HEK293T (cell line): ENCODE measurements around the gene ARFRP1.

ENCODE experiments used
- CTCF ChIA-PET: fragments of 350-600 bp; formaldehyde crosslinking; extraction: SDS; loops from one replicate; lab custom pipeline; 2021; ENCODE audit warnings: antibody characterized with exemption, inconsistent platforms; lab: Yijun Ruan, JAX
- POLR2A ChIA-PET: fragments of 350-600 bp; formaldehyde crosslinking; extraction: SDS; loops from one replicate; lab custom pipeline; 2020; ENCODE audit warnings: antibody characterized with exemption, inconsistent platforms; lab: Yijun Ruan, JAX
- DNase-seq: peaks from one replicate; pipeline ENCODE4 v3.0.0; 2012; ENCODE audit warnings: mixed read lengths; ENCODE audit errors: extremely low spot score
- ARNT ChIP-seq: fragments of 450-650 bp; IDR thresholded peaks from 2 replicates; pipeline ENCODE4 v1.6.1; 2017; ENCODE audit warnings: mild to moderate bottlenecking
- BHLHE40 ChIP-seq: fragments of 450-650 bp; IDR thresholded peaks from 2 replicates; pipeline ENCODE4 v1.6.1; 2016; ENCODE audit warnings: mild to moderate bottlenecking, moderate library complexity, borderline replicate concordance
- CTBP1 ChIP-seq: fragments of 450-650 bp; IDR thresholded peaks from 2 replicates; pipeline ENCODE4 v1.6.1; 2016; ENCODE audit warnings: borderline replicate concordance
- ELF4 ChIP-seq: fragments of 450-650 bp; IDR thresholded peaks from 2 replicates; pipeline ENCODE4 v1.6.1; 2017; ENCODE audit warnings: antibody characterized with exemption
- FOXA1 ChIP-seq: fragments of 450-650 bp; IDR thresholded peaks from 2 replicates; pipeline ENCODE4 v1.6.1; 2016; ENCODE audit warnings: mild to moderate bottlenecking
- FOXK2 ChIP-seq: fragments of 450-650 bp; IDR thresholded peaks from 2 replicates; pipeline ENCODE4 v1.6.1; 2016; ENCODE audit warnings: mild to moderate bottlenecking
- FOXM1 ChIP-seq: fragments of 450-650 bp; IDR thresholded peaks from 2 replicates; pipeline ENCODE4 v1.6.1; 2017; ENCODE audit warnings: mild to moderate bottlenecking, borderline replicate concordance
- HDGF ChIP-seq: fragments of 450-650 bp; IDR thresholded peaks from 2 replicates; pipeline ENCODE4 v1.6.1; 2017; ENCODE audit warnings: antibody characterized with exemption, borderline replicate concordance
- L3MBTL2 ChIP-seq: fragments of 450-650 bp; conservative IDR thresholded peaks from 2 replicates; pipeline ENCODE4 v1.6.1; 2016; ENCODE audit warnings: mild to moderate bottlenecking
- LEF1 ChIP-seq: fragments of 450-650 bp; IDR thresholded peaks from 2 replicates; pipeline ENCODE4 v1.6.1; 2017; ENCODE audit warnings: mild to moderate bottlenecking, borderline replicate concordance
- NFRKB ChIP-seq: fragments of 450-650 bp; IDR thresholded peaks from 2 replicates; pipeline ENCODE4 v1.6.1; 2016; ENCODE audit warnings: mild to moderate bottlenecking, moderate library complexity
- SP1 ChIP-seq: fragments of 450-650 bp; IDR thresholded peaks from 2 replicates; pipeline ENCODE4 v1.6.1; 2017
- SUZ12 ChIP-seq: fragments of 450-650 bp; IDR thresholded peaks from 2 replicates; pipeline ENCODE4 v1.6.1; 2016; ENCODE audit warnings: mild to moderate bottlenecking
- TARDBP ChIP-seq: fragments of 450-650 bp; IDR thresholded peaks from 2 replicates; pipeline ENCODE4 v1.6.1; 2016
- ZNF384 ChIP-seq: fragments of 450-650 bp; IDR thresholded peaks from 2 replicates; pipeline ENCODE4 v1.6.1; 2016
- TF ChIP-seq, protein P1 (sequence below): fragments of 450-650 bp; IDR thresholded peaks from 2 replicates; pipeline ENCODE4 v1.6.1; 2016

Gene ARFRP1

DNA sequence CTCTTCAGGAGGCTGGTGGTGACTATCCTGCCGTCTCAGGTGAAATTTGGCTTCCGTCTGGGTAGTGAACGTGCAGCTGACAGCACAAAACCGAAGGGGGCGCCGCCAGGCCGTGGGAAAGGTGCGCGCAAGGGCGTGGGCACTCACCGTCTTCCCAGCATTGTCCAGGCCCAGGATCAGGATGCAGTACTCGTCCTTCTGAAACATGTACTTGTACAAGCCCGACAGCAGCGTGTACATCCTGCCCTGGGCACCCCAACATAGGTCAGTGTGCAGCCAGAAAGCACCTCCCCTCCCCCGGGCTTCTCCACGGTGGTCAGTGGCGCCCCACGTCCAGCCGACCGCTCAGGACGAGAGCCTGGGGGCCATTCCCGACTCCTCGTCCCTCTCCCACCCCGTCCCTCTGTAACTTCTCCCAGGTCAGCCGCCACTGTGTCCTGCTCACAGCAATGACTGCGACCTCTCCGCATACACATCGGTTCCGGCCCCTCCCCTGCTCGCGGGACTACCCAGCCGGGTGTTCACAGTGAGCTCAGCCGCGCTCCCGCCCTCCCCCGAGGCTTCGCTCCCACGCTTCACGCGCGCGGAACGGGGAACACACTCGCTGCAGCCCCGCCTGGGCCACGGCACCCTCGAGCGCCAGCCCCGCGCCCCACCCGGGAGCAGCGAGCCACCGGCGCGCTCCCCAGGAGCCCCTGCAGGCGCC lies 771 bp downstream of the ARFRP1 start:
- TF ChIP-seq FOXA1 (no peak), NFRKB (no peak), FOXK2 (no peak), CTBP1 (no peak), BHLHE40 (no peak), FOXM1 (no peak), ZNF384 (no peak), HDGF (no peak), TARDBP (no peak), SP1 (no peak), ARNT (no peak)
- TF ChIP-seq, protein P1, sequence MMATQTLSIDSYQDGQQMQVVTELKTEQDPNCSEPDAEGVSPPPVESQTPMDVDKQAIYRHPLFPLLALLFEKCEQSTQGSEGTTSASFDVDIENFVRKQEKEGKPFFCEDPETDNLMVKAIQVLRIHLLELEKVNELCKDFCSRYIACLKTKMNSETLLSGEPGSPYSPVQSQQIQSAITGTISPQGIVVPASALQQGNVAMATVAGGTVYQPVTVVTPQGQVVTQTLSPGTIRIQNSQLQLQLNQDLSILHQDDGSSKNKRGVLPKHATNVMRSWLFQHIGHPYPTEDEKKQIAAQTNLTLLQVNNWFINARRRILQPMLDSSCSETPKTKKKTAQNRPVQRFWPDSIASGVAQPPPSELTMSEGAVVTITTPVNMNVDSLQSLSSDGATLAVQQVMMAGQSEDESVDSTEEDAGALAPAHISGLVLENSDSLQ, result no peak
- POLR2A ChIA-PET, result interaction anchor here (0.6 to 1.7 kb wide), 13 partner anchors 8 to 169 kb away, joined by 3 to 9 read pairs (median 4); partner anchors contain the start of genes LIME1, PTK6, RTEL1 and SLC2A4RG
- CTCF ChIA-PET, result no interaction called here
- DNase-seq, result peak; percentile 47

DNA sequence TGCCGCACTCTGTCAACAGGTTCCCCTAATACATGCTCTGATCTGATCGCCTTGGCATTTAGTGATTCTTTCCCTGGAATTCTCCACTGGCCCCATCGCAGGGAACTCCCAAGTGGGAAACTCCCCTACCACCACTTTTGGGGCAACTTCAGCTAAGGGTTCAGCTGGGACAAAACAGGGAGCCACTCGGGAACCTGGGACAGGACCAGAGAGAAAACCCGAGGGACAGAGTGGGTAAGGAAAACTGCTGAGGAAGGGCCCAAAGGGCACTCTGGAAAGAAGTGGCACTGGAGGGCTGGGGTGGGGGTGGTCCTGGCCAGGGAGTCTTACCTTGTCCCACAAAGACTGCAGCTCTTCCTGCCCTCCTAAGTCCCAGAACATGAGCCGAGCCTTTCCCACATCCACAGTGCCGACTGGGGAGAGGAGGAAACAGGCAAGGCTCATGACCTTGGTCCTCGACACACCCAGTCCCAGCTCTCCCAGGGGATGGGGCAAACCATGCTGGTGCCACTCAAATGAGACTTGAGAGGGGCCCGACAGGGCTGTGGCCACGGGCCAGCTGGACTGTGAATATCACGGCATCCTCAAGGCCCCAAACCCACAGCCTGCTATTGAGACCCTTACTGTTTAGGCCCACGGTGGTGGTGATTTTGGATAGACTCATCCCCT lies 1.6 kb downstream of the ARFRP1 start:
- DNase-seq, result peak; percentile 6
- CTCF ChIA-PET, result no interaction called here
- POLR2A ChIA-PET, result no interaction called here
- TF ChIP-seq, protein P1, result no peak
- TF ChIP-seq SP1, result no peak
- TF ChIP-seq LEF1, result no peak
- TF ChIP-seq HDGF, result no peak
- no peak for TF ChIP-seq FOXM1
- no peak for TF ChIP-seq ZNF384
- no peak for TF ChIP-seq FOXK2
- no peak for TF ChIP-seq FOXA1

DNA sequence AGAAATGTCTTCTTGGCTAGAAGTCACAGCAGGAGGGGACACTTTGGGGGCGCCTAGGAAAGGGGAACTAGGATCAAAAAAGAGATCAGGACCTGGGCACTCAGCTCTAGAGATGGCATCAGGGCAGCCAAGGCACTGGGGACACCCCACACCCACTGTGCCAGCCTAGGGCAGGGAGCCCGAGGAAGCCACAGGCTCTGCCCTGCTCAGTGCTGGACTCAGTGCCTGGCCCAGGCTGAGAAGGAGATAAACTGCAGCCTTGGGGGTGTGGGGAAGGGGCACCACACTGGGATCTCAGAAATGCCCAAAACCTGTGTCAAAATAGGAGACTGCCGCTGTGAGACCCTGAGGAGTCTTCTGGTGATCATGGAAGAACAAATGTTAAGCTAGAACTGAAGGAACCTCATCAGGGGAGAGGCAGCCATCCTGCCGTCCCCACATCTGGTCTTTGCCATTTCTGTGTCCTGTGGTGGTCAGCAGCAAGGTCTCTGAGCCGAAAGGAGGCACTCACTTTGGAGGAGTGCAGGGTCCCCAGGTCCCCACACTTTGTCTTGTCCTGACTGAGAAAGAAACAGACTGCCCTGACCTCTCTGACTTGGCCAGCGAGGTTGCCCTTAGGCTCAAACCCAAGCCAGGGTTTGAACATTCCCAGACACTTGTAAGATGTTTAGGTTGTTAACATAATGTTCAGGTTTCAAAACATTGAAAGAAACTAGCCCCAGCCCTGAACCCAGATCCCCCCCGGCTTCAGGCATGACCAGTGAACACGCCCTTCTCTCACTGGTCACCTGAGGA lies 2.3 kb downstream of the ARFRP1 start:
- ChIA-PET CTCF (no interaction called here), POLR2A (no interaction called here)
- DNase-seq, result peak; percentile 3
- TF ChIP-seq ZNF384 (no peak), FOXM1 (no peak), TARDBP (no peak), ELF4 (no peak), BHLHE40 (no peak), FOXK2 (no peak)

DNA sequence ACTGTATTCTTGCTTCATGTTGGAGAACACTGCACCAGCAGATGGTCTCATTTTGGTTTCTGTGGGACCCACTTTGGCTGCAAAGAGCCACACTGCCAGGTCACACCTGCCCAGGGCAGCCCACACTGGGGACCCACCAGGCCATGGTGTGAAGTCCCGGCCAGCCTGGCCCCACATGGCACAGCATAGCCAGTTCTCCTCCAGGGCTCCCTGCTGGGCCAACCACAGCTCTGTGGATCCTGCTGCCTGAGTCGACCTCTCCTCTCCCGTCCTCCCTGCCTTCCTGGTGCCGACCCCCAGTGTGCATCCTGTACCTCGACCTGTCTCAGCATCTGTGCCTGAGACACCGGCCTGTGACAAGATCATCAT lies 3.0 kb downstream of the ARFRP1 start:
- DNase-seq, result peak; percentile 2
- TF ChIP-seq SUZ12 (no peak), SP1 (no peak), HDGF (no peak), TARDBP (no peak), FOXK2 (no peak), FOXA1 (no peak), LEF1 (no peak), FOXM1 (no peak), CTBP1 (no peak), BHLHE40 (no peak), L3MBTL2 (no peak), ARNT (no peak), ELF4 (no peak), ZNF384 (no peak), NFRKB (no peak)
- TF ChIP-seq, protein P1, result no peak
- CTCF ChIA-PET, result no interaction called here
- POLR2A ChIA-PET, result no interaction called here

DNA sequence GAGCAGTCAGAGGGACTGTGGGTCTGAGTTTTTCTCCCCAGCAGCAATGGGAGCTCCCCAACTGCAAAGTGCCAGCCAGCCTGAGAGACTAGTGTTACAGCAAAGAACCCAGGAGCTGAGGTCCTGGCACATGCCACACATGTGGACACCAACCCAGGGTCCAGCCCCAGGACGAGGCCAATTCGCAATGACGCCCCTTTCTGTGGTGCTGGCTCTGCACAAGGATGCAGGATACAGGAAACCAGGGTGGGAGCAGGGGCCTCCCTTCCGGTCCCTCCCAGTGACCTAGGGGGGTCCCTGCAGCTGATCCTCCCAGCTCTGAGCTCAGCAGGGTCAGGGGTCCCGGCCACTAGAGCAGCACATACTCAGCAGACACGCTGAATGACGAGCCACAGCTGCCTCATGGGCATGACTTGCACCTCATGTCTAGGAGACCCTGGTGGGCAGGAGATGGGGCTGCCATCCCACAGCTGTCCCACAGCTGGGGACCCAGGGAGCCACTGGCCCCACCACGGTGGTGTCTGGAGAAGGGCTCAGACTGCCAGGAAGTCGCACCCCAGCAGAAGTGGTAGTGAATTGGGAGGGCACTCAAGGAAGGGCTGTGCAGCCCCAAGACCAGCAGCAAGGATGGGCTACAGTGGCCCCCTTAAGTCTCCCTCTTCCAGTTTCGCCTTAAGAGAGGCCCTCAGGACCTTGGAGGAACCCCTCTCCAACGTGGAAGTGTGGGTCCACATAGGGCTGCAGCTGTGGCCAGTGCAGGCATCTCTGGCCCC lies 3.6 kb downstream of the ARFRP1 start:
- peak; percentile 3 for DNase-seq
- POLR2A ChIA-PET, result interaction anchor here (1.5 kb wide), 1 partner anchor 10 kb away, joined by 5 read pairs; no protein-coding TSS in a partner anchor
- no peak for TF ChIP-seq FOXK2
- no peak for TF ChIP-seq SP1
- TF ChIP-seq CTBP1, result no peak
- no peak for TF ChIP-seq NFRKB
- no peak for TF ChIP-seq ARNT
- no peak for TF ChIP-seq ELF4
- TF ChIP-seq, protein P1, result no peak
- no peak for TF ChIP-seq FOXA1
- TF ChIP-seq SUZ12, result no peak
- TF ChIP-seq HDGF, result no peak
- no peak for TF ChIP-seq ZNF384
- TF ChIP-seq BHLHE40, result no peak
- TF ChIP-seq L3MBTL2, result no peak
- TF ChIP-seq LEF1, result no peak
- no peak for TF ChIP-seq TARDBP
- no peak for TF ChIP-seq FOXM1
- CTCF ChIA-PET, result no interaction called here
